Esophagus muscularis mucosa (tissue), 4 donors: ENCODE measurements around the gene PBOV1. TPM values are rescaled to one million over a fixed set of nuclear protein-coding genes. Genes with fewer than 3 reads are reported as not detected.

Source experiments
- DNase-seq: peaks from one replicate; pipeline ENCODE4 v3.0.0-alpha.2; 2017; ENCODE audit errors: extremely low spot score
- H3K27ac ChIP-seq, 4 donors: fragments of 200-600 bp; sonication (generic); replicated peaks in 1 of 4; 1 replicate in 3 of 4; 2 replicates in 1 of 4; pipeline ENCODE4 v1.5.1; 2016 to 2019; ENCODE audit warnings: mild to moderate bottlenecking in 1 of 4
- H3K27me3 ChIP-seq, 4 donors: fragments of 200-600 bp; sonication (generic); one replicate each; pipeline versions ENCODE4 v1.5.1 to v1.6.0; 2016 to 2019
- H3K36me3 ChIP-seq, 4 donors: fragments of 200-600 bp; sonication (generic); one replicate each; pipeline ENCODE4 v1.5.1; 2016 to 2019
- H3K4me1 ChIP-seq, 4 donors: fragments of 200-600 bp; sonication (generic); one replicate each; pipeline ENCODE4 v1.5.1; 2016 to 2019
- H3K4me3 ChIP-seq, 4 donors: fragments of 200-600 bp; sonication (generic); 1 replicate in 2 of 4; 2 replicates in 2 of 4; pipeline ENCODE4 v1.5.1; 2016 to 2019; ENCODE audit warnings: mild to moderate bottlenecking in 4 of 4, moderate library complexity in 1 of 4
- H3K9me3 ChIP-seq, 4 donors: fragments of 200-600 bp; sonication (generic); 1 replicate in 3 of 4; 2 replicates in 1 of 4; pipeline ENCODE4 v1.5.1; 2016 to 2019
- CTCF ChIP-seq, 3 experiments: fragments of 200-600 bp in 2 of 3; fragments of 450-650 bp in 1 of 3; sonication (generic) in 2 of 3; IDR thresholded peaks; one replicate each; pipeline ENCODE4 v1.5.1; 2017 to 2019; ENCODE audit warnings: antibody characterized with exemption in 3 of 3, mild to moderate bottlenecking in 2 of 3, moderate library complexity in 1 of 3
- EP300 ChIP-seq: sonication (generic); formaldehyde crosslinking; IDR thresholded peaks from one replicate; pipeline ENCODE4 v1.6.1; 2017; ENCODE audit warnings: antibody characterized with exemption
- POLR2A ChIP-seq: fragments of 450-650 bp; IDR thresholded peaks from one replicate; pipeline ENCODE4 v1.6.1; 2017; ENCODE audit warnings: antibody characterized with exemption, moderate library complexity, mild to moderate bottlenecking, low read depth
- POLR2AphosphoS5 ChIP-seq, 2 donors: sonication (generic); formaldehyde crosslinking; IDR thresholded peaks; one replicate each; pipeline ENCODE4 v1.6.1; 2017; ENCODE audit warnings: antibody characterized with exemption in 2 of 2
- WGBS: methylation state at CpG from one replicate; pipeline ENCODE4 v1.1.5; 2018; 5-methylcytosine and 5-hydroxymethylcytosine counted together
- intact Hi-C: fragments of 100-400 bp; cut with DNase I; formaldehyde crosslinking; loops from one replicate; pipeline ENCODE4 v1.15.1; 2023
- total RNA-seq, 4 donors: library from RNA; depleted of rRNA; stranded (reverse); fragments of >200 nt; gene quantifications; one replicate each; pipeline versions ENCODE4 v1.1.0 to v1.2.1, GENCODE V29; 2016

The PBOV1 gene
- total RNA-seq, result not detected

- Histone ChIP-seq H3K9me3 (no peaks in the 10 kb centered on the region), H3K4me1 (no peaks in the 10 kb centered on the region), H3K27me3 (no peaks in the 10 kb centered on the region), H3K27ac (no peak within 1 kb of the TSS), H3K4me3 (no peak within 1 kb of the TSS), H3K36me3 (no peaks in the 10 kb centered on the region)
- DNase-seq, result no peak
- TF ChIP-seq POLR2A (no peak), EP300 (no peak), CTCF (IDR thresholded peaks at IDR 0.05) (no peak), POLR2AphosphoS5 (IDR thresholded peaks at IDR 0.05) (no peak)
- WGBS, result 91% methylated on average over 2 of the region's 2 CpGs
- intact Hi-C loops, result no loop called here
Measured at GRCh38 chr6:138218449-138218848, at the start of gene PBOV1. TSS of gene PBOV1 (minus strand) at chr6:138218491. CDS start at chr6:138218395, 96 bp downstream.

DNA sequence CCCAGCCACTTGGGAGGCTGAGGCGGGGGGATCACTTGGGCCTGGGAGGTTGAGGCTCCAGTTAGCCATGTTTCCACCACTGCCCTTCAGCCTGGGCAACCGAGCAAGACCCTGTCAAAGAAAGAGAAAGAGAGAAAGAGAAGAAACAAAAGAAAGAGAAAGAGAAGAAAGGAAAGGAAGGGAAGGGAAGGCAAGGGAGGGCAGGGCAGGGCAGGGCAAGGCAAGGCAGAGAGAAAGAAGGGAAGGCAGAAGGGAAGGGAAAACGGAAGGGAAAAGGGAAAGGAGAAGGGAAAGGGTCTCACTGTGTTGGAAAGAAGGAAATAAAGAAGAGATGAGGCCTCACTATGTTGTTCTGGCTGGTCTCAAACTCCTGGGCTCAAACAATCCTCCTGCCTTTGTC lies 47.8 kb upstream of the PBOV1 start:
- no peaks in the 10 kb centered on the region for H3K36me3 ChIP-seq
- H3K4me3 ChIP-seq, result no peak overlapping the region
- H3K27me3 ChIP-seq, result peaks cover 0 to 10% (median 0%) of the 10 kb centered on the region in 4 donors
- WGBS, result 93% methylated on average over 3 of the region's 3 CpGs
- TF ChIP-seq EP300 (no peak), POLR2A (no peak), CTCF (IDR thresholded peaks at IDR 0.05) (no peak), POLR2AphosphoS5 (IDR thresholded peaks at IDR 0.05) (no peak)
- intact Hi-C loops, result no loop called here
- no peaks in the 10 kb centered on the region for H3K4me1 ChIP-seq
- H3K9me3 ChIP-seq, result no peaks in the 10 kb centered on the region
- no peak for DNase-seq
- no peak overlapping the region for H3K27ac ChIP-seq

DNA sequence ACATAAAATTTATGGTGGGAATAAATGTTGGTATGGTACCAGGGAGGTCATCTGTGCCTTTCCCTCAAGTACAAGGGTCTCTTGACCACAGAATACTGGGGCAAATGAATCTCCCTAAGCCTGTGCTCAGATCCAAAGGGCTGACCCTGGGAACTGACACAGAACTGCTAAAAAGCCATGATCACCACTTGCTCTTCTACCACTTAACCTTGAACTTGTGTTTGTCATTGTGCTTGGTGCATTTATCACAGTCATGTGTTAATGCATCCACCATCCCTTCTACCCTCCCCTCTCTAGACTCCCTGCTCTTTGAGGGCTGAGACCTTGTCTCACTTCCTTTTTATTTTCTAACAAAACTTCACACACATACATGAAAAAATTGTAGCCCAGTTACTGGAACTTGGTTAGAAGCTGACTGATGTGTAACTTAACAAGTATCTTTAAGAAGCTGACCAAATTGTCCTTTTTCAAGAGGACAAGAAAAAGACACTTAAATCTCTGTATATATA lies 46.1 kb upstream of the PBOV1 start:
- H3K27ac ChIP-seq, result no peak overlapping the region
- H3K4me3 ChIP-seq, result no peak overlapping the region
- DNase-seq, result no peak
- H3K9me3 ChIP-seq, result no peaks in the 10 kb centered on the region
- H3K4me1 ChIP-seq, result no peaks in the 10 kb centered on the region
- intact Hi-C loops, result no loop called here
- TF ChIP-seq POLR2AphosphoS5 (IDR thresholded peaks at IDR 0.05) (no peak), EP300 (no peak), CTCF (IDR thresholded peaks at IDR 0.05) (no peak), POLR2A (no peak)
- H3K27me3 ChIP-seq, result peaks cover 0 to 5% (median 0%) of the 10 kb centered on the region in 4 donors
- no peaks in the 10 kb centered on the region for H3K36me3 ChIP-seq

GRCh38 chr6:138263963-138264362 lies 45.7 kb upstream of the PBOV1 start:
- TF ChIP-seq CTCF (IDR thresholded peaks at IDR 0.05), result no peak
- no peak for TF ChIP-seq POLR2AphosphoS5 (IDR thresholded peaks at IDR 0.05)
- TF ChIP-seq POLR2A, result no peak
- no peak for TF ChIP-seq EP300
- WGBS, result 86% methylated on average over 4 of the region's 4 CpGs
- H3K27me3 ChIP-seq, result peaks cover 0 to under 1% (median 0%) of the 10 kb centered on the region in 4 donors
- H3K36me3 ChIP-seq, result no peaks in the 10 kb centered on the region
- intact Hi-C loops, result no loop called here
- no peak for DNase-seq
- no peak overlapping the region for H3K27ac ChIP-seq
- no peaks in the 10 kb centered on the region for H3K4me1 ChIP-seq
- no peak overlapping the region for H3K4me3 ChIP-seq
- H3K9me3 ChIP-seq, result no peaks in the 10 kb centered on the region

- Histone ChIP-seq H3K27ac (no peak overlapping the region), H3K36me3 (no peaks in the 10 kb centered on the region), H3K9me3 (no peaks in the 10 kb centered on the region), H3K4me3 (no peak overlapping the region), H3K4me1 (no peaks in the 10 kb centered on the region), H3K27me3 (no peaks in the 10 kb centered on the region)
- DNase-seq, result no peak
- WGBS, result 57% methylated on average over 2 of the region's 2 CpGs
- no peak for TF ChIP-seq EP300
- TF ChIP-seq POLR2A, result no peak
- TF ChIP-seq POLR2AphosphoS5 (IDR thresholded peaks at IDR 0.05), result no peak
- TF ChIP-seq CTCF (IDR thresholded peaks at IDR 0.05), result no peak
- intact Hi-C loops, result no loop called here
Measured at GRCh38 chr6:138261116-138261780, 43.0 kb upstream of the PBOV1 start.
